HG02642 (cell line): ENCODE measurements around the gene HBP1.

ENCODE experiments used
- ATAC-seq: cut with Tn5 transposase; IDR thresholded peaks from one replicate; pipeline ENCODE4 v1.9.1; 2021; ENCODE audit warnings: mild to moderate bottlenecking; ENCODE audit not compliant: unreplicated experiment, poor library complexity

HBP1 gene

GRCh38 chr7:107179326-107180164 lies 10.7 kb downstream of the HBP1 start:
- no peak for ATAC-seq

GRCh38 chr7:107180378-107180777 lies 11.6 kb downstream of the HBP1 start:
- no peak for ATAC-seq

GRCh38 chr7:107181172-107181571 lies 12.4 kb downstream of the HBP1 start:
- no peak for ATAC-seq

GRCh38 chr7:107185716-107186115 lies 16.9 kb downstream of the HBP1 start:
- ATAC-seq: no peak

- ATAC-seq: no peak
These were observed 17.4 kb downstream of the HBP1 start for GRCh38 chr7:107186240-107186639.

GRCh38 chr7:107187774-107188173 lies 19.0 kb downstream of the HBP1 start:
- no peak for ATAC-seq

- no peak for ATAC-seq
These were observed 21.3 kb downstream of the HBP1 start for GRCh38 chr7:107190090-107190489.

GRCh38 chr7:107194052-107194451 lies 25.2 kb downstream of the HBP1 start:
- ATAC-seq: no peak

GRCh38 chr7:107196834-107197610 lies 28.2 kb downstream of the HBP1 start:
- no peak for ATAC-seq

- ATAC-seq: no peak
These were observed 33.1 kb downstream of the HBP1 start for GRCh38 chr7:107201795-107202450.

- no peak for ATAC-seq
These were observed 34.8 kb downstream of the HBP1 start for GRCh38 chr7:107203607-107204006.

GRCh38 chr7:107206136-107206535 lies 37.3 kb downstream of the HBP1 start:
- ATAC-seq: no peak

- ATAC-seq: no peak
These were observed 37.9 kb downstream of the HBP1 start for GRCh38 chr7:107206706-107207105.

GRCh38 chr7:107207459-107207858 lies 38.7 kb downstream of the HBP1 start:
- no peak for ATAC-seq

- ATAC-seq: no peak
These were observed 39.3 kb downstream of the HBP1 start for GRCh38 chr7:107208024-107208521.

GRCh38 chr7:107208563-107208962 lies 39.8 kb downstream of the HBP1 start:
- ATAC-seq: no peak

- ATAC-seq: no peak
These were observed 40.8 kb downstream of the HBP1 start for GRCh38 chr7:107209565-107209964.

- no peak for ATAC-seq
These were observed 41.6 kb downstream of the HBP1 start for GRCh38 chr7:107210400-107210799.

GRCh38 chr7:107212725-107213124 lies 43.9 kb downstream of the HBP1 start:
- ATAC-seq: no peak

- ATAC-seq: no peak
These were observed 44.5 kb downstream of the HBP1 start for GRCh38 chr7:107213193-107213788.
